ENCODE measurements around the gene EFCAB6. TPM values are rescaled to one million over a fixed set of nuclear protein-coding genes. Genes with fewer than 3 reads are reported as not detected.

The EFCAB6 gene
- polyA plus RNA-seq, 1 donor, result 0.80 TPM

- no peak for DNase-seq
Measured at GRCh38 chr22:43743929-43744643, 68.0 kb downstream of the EFCAB6 start.

- no peak for DNase-seq
Measured at GRCh38 chr22:43743131-43743530, 69.0 kb downstream of the EFCAB6 start.

- DNase-seq, result no peak
Measured at GRCh38 chr22:43742154-43742950, 69.8 kb downstream of the EFCAB6 start.

GRCh38 chr22:43740587-43741270, 71.4 kb downstream of the EFCAB6 start:
- no peak for DNase-seq

- DNase-seq, result no peak
Measured at GRCh38 chr22:43739851-43740379, 72.2 kb downstream of the EFCAB6 start.

- no peak for DNase-seq
Measured at GRCh38 chr22:43737150-43737828, 74.8 kb downstream of the EFCAB6 start.

GRCh38 chr22:43736651-43737050, 75.5 kb downstream of the EFCAB6 start:
- DNase-seq, result no peak

- no peak for DNase-seq
Measured at GRCh38 chr22:43734370-43735150, 77.5 kb downstream of the EFCAB6 start.

GRCh38 chr22:43733138-43733537, 79.0 kb downstream of the EFCAB6 start:
- no peak for DNase-seq

- no peak for DNase-seq
Measured at GRCh38 chr22:43731988-43732387, 80.1 kb downstream of the EFCAB6 start.

GRCh38 chr22:43726964-43727543, 85.1 kb downstream of the EFCAB6 start:
- no peak for DNase-seq

GRCh38 chr22:43726322-43726721, 85.8 kb downstream of the EFCAB6 start:
- peak; percentile 8 for DNase-seq

- DNase-seq, result no peak
Measured at GRCh38 chr22:43723816-43724215, 88.3 kb downstream of the EFCAB6 start.

- DNase-seq, result no peak
Measured at GRCh38 chr22:43722444-43722843, 89.7 kb downstream of the EFCAB6 start.

GRCh38 chr22:43720716-43721115, 91.4 kb downstream of the EFCAB6 start:
- DNase-seq, result no peak

- DNase-seq, result no peak
Measured at GRCh38 chr22:43714104-43714503, 98.0 kb downstream of the EFCAB6 start.

- no peak for DNase-seq
Measured at GRCh38 chr22:43711681-43712080, 100.4 kb downstream of the EFCAB6 start.

- no peak for DNase-seq
Measured at GRCh38 chr22:43707648-43708047, 104.5 kb downstream of the EFCAB6 start.

- DNase-seq, result no peak
Measured at GRCh38 chr22:43706571-43707328, 105.4 kb downstream of the EFCAB6 start.

GRCh38 chr22:43706151-43706550, 106.0 kb downstream of the EFCAB6 start:
- DNase-seq, result no peak

- no peak for DNase-seq
Measured at GRCh38 chr22:43704051-43704450, 108.1 kb downstream of the EFCAB6 start.

Measured in hindlimb muscle (tissue), 1 donor.